HG03064 (cell line): ENCODE data around the gene SPP2.

Source experiments
- ATAC-seq: cut with Tn5 transposase; IDR thresholded peaks from one replicate; pipeline ENCODE4 v1.9.1; 2021; ENCODE audit warnings: low read depth; ENCODE audit not compliant: unreplicated experiment

SPP2 gene

GRCh38 chr2:234083572-234084348 lies 33.3 kb downstream of the SPP2 start:
- no peak for ATAC-seq

GRCh38 chr2:234091432-234091879 lies 41.0 kb downstream of the SPP2 start:
- ATAC-seq = no peak

- ATAC-seq = no peak
Observed at GRCh38 chr2:234091883-234092282, 41.4 kb downstream of the SPP2 start.

GRCh38 chr2:234092344-234092743 lies 41.8 kb downstream of the SPP2 start:
- ATAC-seq = no peak

GRCh38 chr2:234095301-234095700 lies 44.8 kb downstream of the SPP2 start:
- no peak for ATAC-seq

GRCh38 chr2:234096164-234096563 lies 45.7 kb downstream of the SPP2 start:
- ATAC-seq = no peak

GRCh38 chr2:234098681-234099080 lies 48.2 kb downstream of the SPP2 start:
- no peak for ATAC-seq

- ATAC-seq = no peak
Observed at GRCh38 chr2:234099266-234099665, 48.8 kb downstream of the SPP2 start.

- no peak for ATAC-seq
Observed at GRCh38 chr2:234100686-234101085, 50.2 kb downstream of the SPP2 start.

GRCh38 chr2:234102112-234102511 lies 51.6 kb downstream of the SPP2 start:
- ATAC-seq = no peak

GRCh38 chr2:234107861-234108260 lies 57.4 kb downstream of the SPP2 start:
- ATAC-seq = no peak

GRCh38 chr2:234109321-234109720 lies 58.8 kb downstream of the SPP2 start:
- ATAC-seq = no peak

GRCh38 chr2:234110219-234110618 lies 59.7 kb downstream of the SPP2 start:
- ATAC-seq = no peak

GRCh38 chr2:234111523-234111922 lies 61.0 kb downstream of the SPP2 start:
- ATAC-seq = no peak

GRCh38 chr2:234116010-234116409 lies 65.5 kb downstream of the SPP2 start:
- no peak for ATAC-seq

GRCh38 chr2:234121999-234122398 lies 71.5 kb downstream of the SPP2 start:
- ATAC-seq = no peak

- ATAC-seq = no peak
Observed at GRCh38 chr2:234125451-234126145, 75.1 kb downstream of the SPP2 start.

- no peak for ATAC-seq
Observed at GRCh38 chr2:234126146-234126470, 75.6 kb downstream of the SPP2 start.
